ENCODE results near the gene CCNB1. TPM values are rescaled to one million over a fixed set of nuclear protein-coding genes. Genes with fewer than 3 reads are reported as not detected.
"Not testable (repeated sequence)": the region's sequence is repeated elsewhere in the genome, so short reads cannot be mapped to it uniquely, and the experiment has no call there.

The CCNB1 gene
- total RNA-seq, 2 donors from 2014 or later: 196 to 260 TPM

GRCh38 chr5:69217548-69218526 lies 50.9 kb downstream of the CCNB1 start:
- WGBS, 2 experiments (ENCODE audit: insufficient coverage in 1 of 2, insufficient read length in 1 of 2): 0% methylated on average over 27 to 72 of the region's 73 CpGs
- H3K4me1 ChIP-seq (ENCODE audit: control insufficient read depth, insufficient read depth, low read length): no peaks in the 10 kb centered on the region
- Mint-ChIP-seq H3K27me3 (ENCODE audit: insufficient read depth) (no peaks in the 10 kb centered on the region), H3K4me1 (peaks cover 2% of the 10 kb centered on the region), H3K27ac (peak overlapping the region; percentile 99), H3K9me3 (peaks cover 26% of the 10 kb centered on the region), H3K4me3 (peak overlapping the region; percentile 99), H3K36me3 (ENCODE audit: low read depth) (peaks cover 25% of the 10 kb centered on the region)
- peak overlapping the region; percentile 90 for H3K4me3 ChIP-seq (ENCODE audit: low read length)
- H3K27ac ChIP-seq (ENCODE audit: low read depth, low read length): peak overlapping the region; percentile 67
- peaks cover 14% of the 10 kb centered on the region for H3K9me3 ChIP-seq (ENCODE audit: control insufficient read depth, low read length)
- no peaks in the 10 kb centered on the region for H3K27me3 ChIP-seq (ENCODE audit: control insufficient read depth, insufficient read depth, low read length, poor library complexity, severe bottlenecking)
- peak; percentile 98 for DNase-seq
- H3K36me3 ChIP-seq (ENCODE audit: control insufficient read depth, insufficient read depth, low read length): peaks cover 17% of the 10 kb centered on the region
- peak overlapping the region; percentile 56 for H3K9ac ChIP-seq (ENCODE audit: extremely low read depth, low read length, poor library complexity, severe bottlenecking)
- peak; percentile 57 for TF ChIP-seq CTCF (conservative IDR thresholded peaks at IDR 0.05)

- Mint-ChIP-seq H3K4me3 (no peak overlapping the region), H3K4me1 (peaks cover 2% of the 10 kb centered on the region)
These were observed 53.0 kb downstream of the CCNB1 start for GRCh38 chr5:69219939-69220338.

GRCh38 chr5:69220371-69220770 lies 53.4 kb downstream of the CCNB1 start:
- WGBS, 2 experiments (ENCODE audit: insufficient coverage in 1 of 2, insufficient read length in 1 of 2): 98 to 100% methylated on average over 1 to 15 of the region's 18 CpGs
- not testable (repeated sequence) for DNase-seq; H3K27ac Mint-ChIP-seq; H3K27me3 Mint-ChIP-seq (ENCODE audit: insufficient read depth); H3K27me3 ChIP-seq (ENCODE audit: control insufficient read depth, insufficient read depth, low read length, poor library complexity, severe bottlenecking); H3K9ac ChIP-seq (ENCODE audit: extremely low read depth, low read length, poor library complexity, severe bottlenecking); H3K27ac ChIP-seq (ENCODE audit: low read depth, low read length); H3K4me3 ChIP-seq (ENCODE audit: low read length); H3K4me3 Mint-ChIP-seq; H3K4me1 ChIP-seq (ENCODE audit: control insufficient read depth, insufficient read depth, low read length); H3K4me1 Mint-ChIP-seq
- H3K9me3 Mint-ChIP-seq: peaks cover 26% of the 10 kb centered on the region
- H3K36me3 ChIP-seq (ENCODE audit: control insufficient read depth, insufficient read depth, low read length): peaks cover 17% of the 10 kb centered on the region
- H3K36me3 Mint-ChIP-seq (ENCODE audit: low read depth): peaks cover 23% of the 10 kb centered on the region
- peaks cover 14% of the 10 kb centered on the region for H3K9me3 ChIP-seq (ENCODE audit: control insufficient read depth, low read length)

More at GRCh38 chr5:69219939-69220338, 53.0 kb downstream of the CCNB1 start:
- no peak overlapping the region for H3K27ac Mint-ChIP-seq
- H3K27me3 ChIP-seq (ENCODE audit: control insufficient read depth, insufficient read depth, low read length, poor library complexity, severe bottlenecking): no peaks in the 10 kb centered on the region
- peaks cover 23% of the 10 kb centered on the region for H3K36me3 Mint-ChIP-seq (ENCODE audit: low read depth)
- TF ChIP-seq CTCF (conservative IDR thresholded peaks at IDR 0.05): no peak
- no peak for DNase-seq
- no peak overlapping the region for H3K27ac ChIP-seq (ENCODE audit: low read depth, low read length)
- H3K4me1 ChIP-seq (ENCODE audit: control insufficient read depth, insufficient read depth, low read length): no peaks in the 10 kb centered on the region
- no peak overlapping the region for H3K9ac ChIP-seq (ENCODE audit: extremely low read depth, low read length, poor library complexity, severe bottlenecking)
- no peaks in the 10 kb centered on the region for H3K27me3 Mint-ChIP-seq (ENCODE audit: insufficient read depth)
- peaks cover 17% of the 10 kb centered on the region for H3K36me3 ChIP-seq (ENCODE audit: control insufficient read depth, insufficient read depth, low read length)
- no peak overlapping the region for H3K4me3 ChIP-seq (ENCODE audit: low read length)
- peaks cover 14% of the 10 kb centered on the region for H3K9me3 ChIP-seq (ENCODE audit: control insufficient read depth, low read length)
- H3K9me3 Mint-ChIP-seq: peaks cover 26% of the 10 kb centered on the region

- H3K36me3 ChIP-seq (ENCODE audit: control insufficient read depth, insufficient read depth, low read length): peaks cover 18% of the 10 kb centered on the region
- not testable (repeated sequence) for H3K27me3 ChIP-seq (ENCODE audit: control insufficient read depth, insufficient read depth, low read length, poor library complexity, severe bottlenecking); H3K4me3 Mint-ChIP-seq; H3K9ac ChIP-seq (ENCODE audit: extremely low read depth, low read length, poor library complexity, severe bottlenecking); H3K27me3 Mint-ChIP-seq (ENCODE audit: insufficient read depth); H3K4me1 Mint-ChIP-seq; H3K27ac ChIP-seq (ENCODE audit: low read depth, low read length); DNase-seq; H3K27ac Mint-ChIP-seq; H3K4me1 ChIP-seq (ENCODE audit: control insufficient read depth, insufficient read depth, low read length); H3K4me3 ChIP-seq (ENCODE audit: low read length)
- Mint-ChIP-seq H3K9me3 (peaks cover 26% of the 10 kb centered on the region), H3K36me3 (ENCODE audit: low read depth) (peaks cover 24% of the 10 kb centered on the region)
- peaks cover 14% of the 10 kb centered on the region for H3K9me3 ChIP-seq (ENCODE audit: control insufficient read depth, low read length)
- WGBS, 2 experiments (ENCODE audit: insufficient coverage in 1 of 2, insufficient read length in 1 of 2): 98% methylated on average over 5 of the region's 9 CpGs; no CpG with 5 or more reads in 1 of the 2 experiments
These were observed 53.9 kb downstream of the CCNB1 start for GRCh38 chr5:69220833-69221232.

Data from endodermal cell (in vitro differentiated cells).